Cardiac muscle cell (in vitro differentiated cells and primary cell): ENCODE results near the gene CPT1A. TPM values are rescaled to one million over a fixed set of nuclear protein-coding genes. Genes with fewer than 3 reads are reported as not detected.

ENCODE experiments used
- DNase-seq, 2 donors: peaks; one replicate each; pipeline versions ENCODE4 v3.0.0 to v3.0.0-alpha.2; 2010 to 2017; ENCODE audit warnings: low read depth in 1 of 2, low spot score in 1 of 2
- H3K27ac ChIP-seq: fragments of 200-600 bp; sonication (generic); 2 replicates; pipeline ENCODE4 v1.5.1; 2016
- H3K27me3 ChIP-seq: fragments of 200-600 bp; sonication (generic); 2 replicates; pipeline ENCODE4 v1.6.0; 2016; ENCODE audit warnings: control low read depth
- H3K36me3 ChIP-seq: fragments of 200-600 bp; sonication (generic); 2 replicates; pipeline ENCODE4 v1.5.1; 2016; ENCODE audit warnings: control low read depth
- H3K4me1 ChIP-seq: fragments of 200-600 bp; sonication (generic); 2 replicates; pipeline ENCODE4 v1.8.1; 2017; ENCODE audit warnings: low read depth, mild to moderate bottlenecking, mixed run types
- H3K4me3 ChIP-seq: fragments of 200-600 bp; sonication (generic); 2 replicates; pipeline ENCODE4 v1.5.1; 2016; ENCODE audit warnings: mild to moderate bottlenecking
- H3K9me3 ChIP-seq: fragments of 200-600 bp; sonication (generic); 2 replicates; pipeline ENCODE4 v1.5.1; 2017; ENCODE audit warnings: low read depth, mild to moderate bottlenecking, control low read depth
- polyA plus RNA-seq: library from polyadenylated mRNA; unstranded; fragments of >200 nt; fragmentation: Nextera tagmentation; extraction: Ambion mirVana; gene quantifications from 2 replicates; pipeline ENCODE4 v1.2.1, GENCODE V29; 2016
- total RNA-seq: library from RNA; depleted of rRNA; stranded (reverse); fragments of >200 nt; gene quantifications from 2 replicates; pipeline ENCODE4 v1.2.3, GENCODE V29; 2016
- TF ChIP-seq, protein P1 (sequence below): IDR thresholded peaks from 2 replicates; pipeline ENCODE4 v1.5.1; 2012; ENCODE audit warnings: low read depth, mild to moderate bottlenecking, low read length

The CPT1A gene
- total and polyA plus RNA-seq, 2 experiments from 2014 or later = 2.1 to 7.4 TPM

DNA sequence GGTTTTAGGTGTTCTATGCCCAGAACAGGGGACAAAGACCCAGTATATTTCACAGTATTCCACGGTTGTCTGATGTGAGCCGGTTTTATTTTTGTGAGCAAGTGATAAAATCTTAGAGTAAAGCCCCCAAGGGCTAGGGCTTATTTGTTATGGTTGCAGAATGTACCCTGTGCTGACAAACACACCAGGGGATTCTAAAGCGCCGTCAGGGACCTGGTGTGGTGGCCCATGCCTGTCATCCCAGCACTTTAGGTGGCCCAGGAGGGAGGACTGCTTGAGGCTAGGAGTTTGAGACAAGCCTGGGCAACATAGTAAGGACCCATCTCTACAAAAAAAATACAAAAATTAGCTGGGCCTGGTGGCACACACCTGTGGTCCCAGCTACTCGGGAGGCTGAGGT, 39.1 kb upstream of the CPT1A start:
- H3K36me3 ChIP-seq = no peaks in the 10 kb centered on the region
- no peaks in the 10 kb centered on the region for H3K27me3 ChIP-seq

DNA sequence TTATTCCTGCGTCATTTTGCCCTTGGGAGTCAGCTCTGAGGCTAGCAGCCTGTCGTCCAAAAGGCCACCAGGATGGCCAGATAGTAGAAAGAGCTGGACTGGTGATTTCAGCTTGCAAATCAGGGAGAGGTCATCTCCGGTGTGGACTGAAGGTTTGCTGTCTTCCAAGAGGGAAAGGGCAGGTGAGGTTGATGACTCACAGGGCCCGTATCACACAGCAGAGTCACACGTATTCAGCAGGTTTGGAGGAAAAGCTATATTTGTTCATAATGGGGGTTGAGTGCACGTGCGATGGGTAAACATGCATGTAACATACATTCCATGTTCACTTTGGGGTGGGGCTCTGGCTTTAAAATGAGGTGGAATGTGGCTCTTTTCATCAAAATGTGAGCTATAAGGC, 36.3 kb upstream of the CPT1A start:
- Histone ChIP-seq H3K27ac (no peak overlapping the region), H3K27me3 (no peaks in the 10 kb centered on the region), H3K36me3 (no peaks in the 10 kb centered on the region), H3K4me1 (peaks cover 36% of the 10 kb centered on the region), H3K9me3 (no peaks in the 10 kb centered on the region), H3K4me3 (no peak overlapping the region)
- TF ChIP-seq, protein P1, sequence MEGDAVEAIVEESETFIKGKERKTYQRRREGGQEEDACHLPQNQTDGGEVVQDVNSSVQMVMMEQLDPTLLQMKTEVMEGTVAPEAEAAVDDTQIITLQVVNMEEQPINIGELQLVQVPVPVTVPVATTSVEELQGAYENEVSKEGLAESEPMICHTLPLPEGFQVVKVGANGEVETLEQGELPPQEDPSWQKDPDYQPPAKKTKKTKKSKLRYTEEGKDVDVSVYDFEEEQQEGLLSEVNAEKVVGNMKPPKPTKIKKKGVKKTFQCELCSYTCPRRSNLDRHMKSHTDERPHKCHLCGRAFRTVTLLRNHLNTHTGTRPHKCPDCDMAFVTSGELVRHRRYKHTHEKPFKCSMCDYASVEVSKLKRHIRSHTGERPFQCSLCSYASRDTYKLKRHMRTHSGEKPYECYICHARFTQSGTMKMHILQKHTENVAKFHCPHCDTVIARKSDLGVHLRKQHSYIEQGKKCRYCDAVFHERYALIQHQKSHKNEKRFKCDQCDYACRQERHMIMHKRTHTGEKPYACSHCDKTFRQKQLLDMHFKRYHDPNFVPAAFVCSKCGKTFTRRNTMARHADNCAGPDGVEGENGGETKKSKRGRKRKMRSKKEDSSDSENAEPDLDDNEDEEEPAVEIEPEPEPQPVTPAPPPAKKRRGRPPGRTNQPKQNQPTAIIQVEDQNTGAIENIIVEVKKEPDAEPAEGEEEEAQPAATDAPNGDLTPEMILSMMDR = no peak
- DNase-seq = no peak

More for the DNA sequence above, 39.1 kb upstream of the CPT1A start:
- TF ChIP-seq, protein P1 = no peak
- DNase-seq = no peak
- no peak overlapping the region for H3K27ac ChIP-seq
- no peak overlapping the region for H3K4me3 ChIP-seq
- H3K9me3 ChIP-seq = no peaks in the 10 kb centered on the region
- H3K4me1 ChIP-seq = peaks cover 15% of the 10 kb centered on the region

DNA sequence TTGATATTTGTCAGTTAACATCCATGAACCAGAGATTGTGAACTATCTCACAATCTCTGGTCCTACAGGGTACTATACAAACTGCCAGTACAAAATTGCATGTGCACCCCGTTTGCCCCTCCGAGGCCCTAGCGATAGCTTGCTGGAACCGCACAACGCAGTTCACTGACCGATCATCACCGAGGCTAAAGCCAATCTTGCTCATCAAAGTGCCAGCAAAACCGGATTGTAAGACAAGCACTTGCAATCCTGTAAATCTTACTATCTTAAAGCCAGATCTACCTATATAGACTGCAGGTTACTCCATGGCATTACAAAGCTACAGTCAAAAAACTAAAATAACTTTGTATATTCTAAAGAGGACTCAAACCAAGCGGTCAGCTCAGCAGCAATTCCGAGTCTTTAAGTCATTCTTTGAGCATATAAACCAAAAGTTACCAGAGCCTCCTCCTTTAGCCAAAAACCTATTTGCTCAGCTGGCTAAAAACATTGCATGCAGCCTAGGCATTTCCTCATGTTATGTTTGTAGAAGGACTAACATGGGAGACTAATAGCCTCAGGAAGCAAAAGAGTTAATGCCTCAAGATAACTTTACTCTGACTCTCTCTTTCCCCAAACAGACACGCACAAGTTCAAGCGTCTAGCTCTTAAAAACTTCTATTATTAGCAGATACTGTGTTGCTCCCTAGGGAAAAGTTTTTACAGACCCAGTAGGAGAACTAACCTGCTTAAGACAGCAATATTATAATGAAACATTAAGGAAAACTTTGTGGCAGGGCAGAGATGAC, 30.7 kb upstream of the CPT1A start:
- peaks cover 72% of the 10 kb centered on the region for H3K4me1 ChIP-seq
- H3K27me3 ChIP-seq = no peaks in the 10 kb centered on the region
- TF ChIP-seq, protein P1 = no peak
- H3K4me3 ChIP-seq = peak overlapping the region; percentile 16
- peak overlapping the region; percentile 98 for H3K27ac ChIP-seq
- no peaks in the 10 kb centered on the region for H3K9me3 ChIP-seq
- no peaks in the 10 kb centered on the region for H3K36me3 ChIP-seq
- peak; percentile 46 to 72 for DNase-seq

DNA sequence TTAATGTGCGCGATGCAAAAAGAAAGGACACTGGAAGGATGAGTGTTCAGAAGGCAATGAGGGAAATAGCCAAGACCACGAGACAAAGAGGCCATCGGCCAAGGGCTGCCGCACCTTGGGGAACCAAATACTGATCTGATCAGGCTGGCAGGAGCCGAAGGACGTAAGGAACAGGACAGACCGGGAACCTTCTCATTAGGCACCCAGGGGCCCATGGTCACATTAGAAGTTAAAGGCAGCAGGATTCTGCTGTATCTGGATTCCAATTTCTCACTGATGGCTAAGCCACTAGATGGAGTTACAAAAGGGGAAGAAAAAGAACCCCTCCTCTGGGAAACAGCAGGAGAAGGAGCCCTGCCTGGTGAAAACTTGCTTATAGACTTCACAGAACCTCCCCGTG, 28.8 kb upstream of the CPT1A start:
- H3K27ac ChIP-seq = peak overlapping the region; percentile 48
- peak overlapping the region; percentile 4 for H3K4me3 ChIP-seq
- no peaks in the 10 kb centered on the region for H3K27me3 ChIP-seq
- DNase-seq = peak in 1 of 2 donors; percentile 21
- no peaks in the 10 kb centered on the region for H3K36me3 ChIP-seq
- TF ChIP-seq, protein P1 = no peak
- H3K9me3 ChIP-seq = no peaks in the 10 kb centered on the region
- peaks cover 79% of the 10 kb centered on the region for H3K4me1 ChIP-seq

DNA sequence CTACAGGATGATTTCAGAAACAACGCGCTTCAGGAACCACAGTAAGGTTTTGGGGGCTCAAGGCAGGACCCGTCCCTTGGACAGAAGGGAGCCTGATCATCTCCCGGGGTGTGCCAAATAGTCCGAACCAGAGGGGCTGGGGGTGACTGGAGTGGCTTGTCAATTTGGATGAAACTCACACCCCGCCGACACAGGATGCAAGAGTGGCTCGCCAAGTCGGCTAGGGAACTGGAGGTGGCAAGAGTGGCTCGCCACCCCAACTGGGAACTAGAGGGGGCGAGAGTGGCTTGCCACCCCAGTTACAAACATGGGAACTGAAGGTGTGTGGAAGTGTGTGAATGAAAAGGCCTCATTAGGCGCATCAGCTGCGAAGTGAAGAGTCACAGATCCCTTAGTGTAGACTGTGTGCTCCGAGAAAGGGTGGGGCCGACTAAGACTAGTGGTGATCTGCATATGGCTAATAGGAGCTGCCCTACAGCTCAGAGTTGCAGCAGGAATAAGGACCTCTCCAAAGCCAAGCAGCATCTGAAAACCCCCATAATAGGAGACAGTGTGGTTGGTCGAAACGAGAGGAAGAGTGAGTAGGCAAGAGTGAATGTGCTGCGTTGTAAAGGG, 26.6 kb upstream of the CPT1A start:
- no peak overlapping the region for H3K27ac ChIP-seq
- H3K9me3 ChIP-seq = no peaks in the 10 kb centered on the region
- no peak overlapping the region for H3K4me3 ChIP-seq
- TF ChIP-seq, protein P1 = no peak
- H3K36me3 ChIP-seq = no peaks in the 10 kb centered on the region
- no peak for DNase-seq
- H3K27me3 ChIP-seq = no peaks in the 10 kb centered on the region
- H3K4me1 ChIP-seq = peaks cover 61% of the 10 kb centered on the region
